Brain microvascular endothelial cell (primary cell): ENCODE results near the gene C19orf44.

ENCODE experiments used
- DNase-seq: peaks from one replicate; pipeline ENCODE4 v3.0.0-alpha.2; 2020
- H3K27ac ChIP-seq: fragments of 250-450 bp; sonication (Bioruptor Pico); 2 replicates; pipeline ENCODE4 v1.5.1; 2020; ENCODE audit warnings: mild to moderate bottlenecking, moderate library complexity
- H3K27me3 ChIP-seq: fragments of 250-450 bp; sonication (Bioruptor Pico); replicated peaks from 2 replicates; pipeline ENCODE4 v1.5.1; 2020; ENCODE audit warnings: mild to moderate bottlenecking
- H3K36me3 ChIP-seq: fragments of 250-450 bp; sonication (Bioruptor Pico); replicated peaks from 2 replicates; pipeline ENCODE4 v1.5.1; 2020; ENCODE audit warnings: mild to moderate bottlenecking
- H3K4me3 ChIP-seq: 2 replicates; pipeline ENCODE4 v1.5.1; 2011; ENCODE audit warnings: low read depth, mild to moderate bottlenecking, control low read depth, low read length, moderate library complexity
- CTCF ChIP-seq: IDR thresholded peaks from 2 replicates; pipeline ENCODE4 v1.5.1; 2011; ENCODE audit warnings: low read depth, mild to moderate bottlenecking, moderate library complexity, low read length, control low read depth, inconsistent platforms; ENCODE audit errors: missing control alignments
- in situ Hi-C: cut with HindIII; loops from 2 replicates; pipeline ENCODE4 v1.10.0; 2017; ENCODE audit warnings: low sequenced_read_pairs, low pct_ligation_motif_present

The C19orf44 gene

DNA sequence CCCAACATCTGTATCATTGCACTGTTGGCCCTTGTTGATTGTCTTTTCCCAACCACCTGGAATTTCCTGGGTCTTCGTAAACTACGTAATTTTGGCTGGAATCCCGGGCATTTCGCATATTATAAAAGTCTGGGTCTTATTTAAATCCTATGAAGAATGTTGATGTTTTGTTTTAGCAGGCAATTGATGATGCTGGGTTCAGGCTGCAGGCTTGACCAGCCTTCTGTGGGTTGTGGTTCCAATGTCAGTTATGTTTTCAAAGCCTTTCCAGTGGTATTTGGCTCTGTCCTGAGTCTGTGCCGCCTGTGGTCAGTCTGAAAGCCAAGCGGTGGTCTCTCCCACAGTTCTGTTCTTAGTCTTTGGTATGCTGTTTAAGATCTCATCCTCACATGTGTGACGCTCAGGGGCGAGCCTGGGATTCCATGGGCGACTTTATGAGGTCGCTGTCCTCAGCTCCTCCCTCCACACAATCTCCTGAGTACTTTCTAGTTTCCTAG is 63.6 kb downstream of the C19orf44 start:
- Histone ChIP-seq H3K4me3 (no peak overlapping the region), H3K27me3 (no peaks in the 10 kb centered on the region), H3K27ac (no peak overlapping the region), H3K36me3 (peaks cover 74% of the 10 kb centered on the region)
- TF ChIP-seq CTCF, result no peak
- no peak for DNase-seq
- in situ Hi-C loops, result no loop called here

- no peak for DNase-seq
- in situ Hi-C loops, result no loop called here
- Histone ChIP-seq H3K4me3 (no peak overlapping the region), H3K27me3 (no peaks in the 10 kb centered on the region), H3K36me3 (peaks cover 74% of the 10 kb centered on the region), H3K27ac (no peak overlapping the region)
- TF ChIP-seq CTCF, result no peak
Measured at GRCh38 chr19:16561382-16561781, 65.2 kb downstream of the C19orf44 start.

- no peak for DNase-seq
- Histone ChIP-seq H3K4me3 (no peak overlapping the region), H3K27ac (no peak overlapping the region), H3K36me3 (peaks cover 77% of the 10 kb centered on the region), H3K27me3 (no peaks in the 10 kb centered on the region)
- in situ Hi-C loops, result no loop called here
- TF ChIP-seq CTCF, result no peak
Measured at GRCh38 chr19:16562608-16563025, 66.4 kb downstream of the C19orf44 start.

- Histone ChIP-seq H3K27me3 (no peaks in the 10 kb centered on the region), H3K36me3 (peaks cover 77% of the 10 kb centered on the region), H3K4me3 (no peak overlapping the region), H3K27ac (no peak overlapping the region)
- in situ Hi-C loops, result no loop called here
- no peak for DNase-seq
- TF ChIP-seq CTCF, result no peak
Measured at GRCh38 chr19:16564842-16565241, 68.6 kb downstream of the C19orf44 start.

- no peak for DNase-seq
- Histone ChIP-seq H3K27ac (no peak overlapping the region), H3K27me3 (no peaks in the 10 kb centered on the region), H3K4me3 (no peak overlapping the region), H3K36me3 (peaks cover 73% of the 10 kb centered on the region)
- TF ChIP-seq CTCF, result no peak
- in situ Hi-C loops, result no loop called here
Measured at GRCh38 chr19:16566161-16566560, 70.0 kb downstream of the C19orf44 start.

GRCh38 chr19:16566702-16567101 is 70.5 kb downstream of the C19orf44 start:
- Histone ChIP-seq H3K36me3 (peaks cover 67% of the 10 kb centered on the region), H3K4me3 (no peak overlapping the region), H3K27me3 (no peaks in the 10 kb centered on the region), H3K27ac (no peak overlapping the region)
- in situ Hi-C loops, result no loop called here
- no peak for TF ChIP-seq CTCF
- no peak for DNase-seq
